SK-N-SH treated with all-trans-retinoic acid at 6 μM for 48 hours (cell line): ENCODE data around the gene SAMMSON.

Source experiments
- ARNTL ChIP-seq: fragments of 450-650 bp; formaldehyde crosslinking; IDR thresholded peaks from 2 replicates; pipeline ENCODE4 v1.5.0; 2020; ENCODE audit warnings: low read depth, mild to moderate bottlenecking, moderate library complexity, borderline replicate concordance
- OSR1 ChIP-seq: fragments of 250-450 bp; sonication (Bioruptor Pico); IDR thresholded peaks from 2 replicates; pipeline ENCODE4 v1.8.0; 2022; ENCODE audit warnings: moderate library complexity, mild to moderate bottlenecking, inconsistent platforms
- ZC3H10 ChIP-seq: fragments of 250-450 bp; sonication (Bioruptor Pico); IDR thresholded peaks from 2 replicates; pipeline ENCODE4 v1.5.1; 2021; ENCODE audit warnings: mild to moderate bottlenecking, moderate library complexity
- ZNF565 ChIP-seq: fragments of 450-650 bp; formaldehyde crosslinking; conservative IDR thresholded peaks from 2 replicates; pipeline ENCODE4 v1.5.0; 2020; ENCODE audit warnings: low read depth, mild to moderate bottlenecking, moderate library complexity
- ZNF70 ChIP-seq: fragments of 450-650 bp; formaldehyde crosslinking; IDR thresholded peaks from 2 replicates; pipeline ENCODE4 v1.5.0; 2020; ENCODE audit warnings: mild to moderate bottlenecking, moderate library complexity
- ZNF8 ChIP-seq: fragments of 450-650 bp; formaldehyde crosslinking; IDR thresholded peaks from 2 replicates; pipeline ENCODE4 v1.5.0; 2020; ENCODE audit warnings: mild to moderate bottlenecking, moderate library complexity
- TF ChIP-seq, protein P1 (sequence below): fragments of 250-450 bp; sonication (Bioruptor Pico); IDR thresholded peaks from 2 replicates; pipeline ENCODE4 v1.8.0; 2020; ENCODE audit warnings: mild to moderate bottlenecking, moderate library complexity, borderline replicate concordance
- TF ChIP-seq, protein P2 (sequence below): fragments of 250-450 bp; sonication (Bioruptor Pico); IDR thresholded peaks from 2 replicates; pipeline ENCODE4 v1.5.0; 2020; ENCODE audit warnings: mild to moderate bottlenecking, moderate library complexity

DNA sequence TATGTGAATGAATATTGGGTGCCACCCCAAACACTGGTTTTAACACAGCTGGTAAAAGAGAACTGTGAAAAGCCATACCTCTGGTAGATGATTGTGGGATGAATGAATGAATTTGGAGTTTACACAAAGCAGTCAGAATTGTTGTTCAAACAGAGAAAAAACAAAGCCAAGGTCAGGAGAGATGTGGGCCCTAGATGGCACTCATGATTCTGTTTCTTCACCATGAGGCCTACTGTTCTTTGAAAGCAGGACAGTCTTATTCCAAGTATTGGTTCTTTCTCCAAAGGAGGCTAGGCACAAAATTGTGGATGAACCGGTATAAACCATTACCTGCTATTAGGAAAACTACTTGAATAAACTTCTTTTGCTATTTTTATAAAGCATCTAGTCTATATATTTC, 97.6 kb downstream of the SAMMSON start:
- TF ChIP-seq ARNTL (no peak), ZNF8 (CRISPR knock-in tag) (no peak), ZC3H10 (CRISPR knock-in tag) (no peak), OSR1 (no peak), ZNF565 (CRISPR knock-in tag) (no peak), ZNF70 (CRISPR knock-in tag) (no peak)
- TF ChIP-seq, protein P1, sequence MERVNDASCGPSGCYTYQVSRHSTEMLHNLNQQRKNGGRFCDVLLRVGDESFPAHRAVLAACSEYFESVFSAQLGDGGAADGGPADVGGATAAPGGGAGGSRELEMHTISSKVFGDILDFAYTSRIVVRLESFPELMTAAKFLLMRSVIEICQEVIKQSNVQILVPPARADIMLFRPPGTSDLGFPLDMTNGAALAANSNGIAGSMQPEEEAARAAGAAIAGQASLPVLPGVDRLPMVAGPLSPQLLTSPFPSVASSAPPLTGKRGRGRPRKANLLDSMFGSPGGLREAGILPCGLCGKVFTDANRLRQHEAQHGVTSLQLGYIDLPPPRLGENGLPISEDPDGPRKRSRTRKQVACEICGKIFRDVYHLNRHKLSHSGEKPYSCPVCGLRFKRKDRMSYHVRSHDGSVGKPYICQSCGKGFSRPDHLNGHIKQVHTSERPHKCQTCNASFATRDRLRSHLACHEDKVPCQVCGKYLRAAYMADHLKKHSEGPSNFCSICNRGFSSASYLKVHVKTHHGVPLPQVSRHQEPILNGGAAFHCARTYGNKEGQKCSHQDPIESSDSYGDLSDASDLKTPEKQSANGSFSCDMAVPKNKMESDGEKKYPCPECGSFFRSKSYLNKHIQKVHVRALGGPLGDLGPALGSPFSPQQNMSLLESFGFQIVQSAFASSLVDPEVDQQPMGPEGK (CRISPR knock-in tag) = no peak
- TF ChIP-seq, protein P2, sequence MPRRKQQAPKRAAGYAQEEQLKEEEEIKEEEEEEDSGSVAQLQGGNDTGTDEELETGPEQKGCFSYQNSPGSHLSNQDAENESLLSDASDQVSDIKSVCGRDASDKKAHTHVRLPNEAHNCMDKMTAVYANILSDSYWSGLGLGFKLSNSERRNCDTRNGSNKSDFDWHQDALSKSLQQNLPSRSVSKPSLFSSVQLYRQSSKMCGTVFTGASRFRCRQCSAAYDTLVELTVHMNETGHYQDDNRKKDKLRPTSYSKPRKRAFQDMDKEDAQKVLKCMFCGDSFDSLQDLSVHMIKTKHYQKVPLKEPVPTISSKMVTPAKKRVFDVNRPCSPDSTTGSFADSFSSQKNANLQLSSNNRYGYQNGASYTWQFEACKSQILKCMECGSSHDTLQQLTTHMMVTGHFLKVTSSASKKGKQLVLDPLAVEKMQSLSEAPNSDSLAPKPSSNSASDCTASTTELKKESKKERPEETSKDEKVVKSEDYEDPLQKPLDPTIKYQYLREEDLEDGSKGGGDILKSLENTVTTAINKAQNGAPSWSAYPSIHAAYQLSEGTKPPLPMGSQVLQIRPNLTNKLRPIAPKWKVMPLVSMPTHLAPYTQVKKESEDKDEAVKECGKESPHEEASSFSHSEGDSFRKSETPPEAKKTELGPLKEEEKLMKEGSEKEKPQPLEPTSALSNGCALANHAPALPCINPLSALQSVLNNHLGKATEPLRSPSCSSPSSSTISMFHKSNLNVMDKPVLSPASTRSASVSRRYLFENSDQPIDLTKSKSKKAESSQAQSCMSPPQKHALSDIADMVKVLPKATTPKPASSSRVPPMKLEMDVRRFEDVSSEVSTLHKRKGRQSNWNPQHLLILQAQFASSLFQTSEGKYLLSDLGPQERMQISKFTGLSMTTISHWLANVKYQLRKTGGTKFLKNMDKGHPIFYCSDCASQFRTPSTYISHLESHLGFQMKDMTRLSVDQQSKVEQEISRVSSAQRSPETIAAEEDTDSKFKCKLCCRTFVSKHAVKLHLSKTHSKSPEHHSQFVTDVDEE (CRISPR knock-in tag) = no peak
